Limb (tissue), 2 donors: Measurements from ENCODE around the gene MXD3.

Experiments used
- DNase-seq, 2 donors: peaks; one replicate each; pipeline ENCODE4 v3.0.0-alpha.2; 2016; ENCODE audit errors: extremely low spot score in 2 of 2

Gene MXD3

GRCh38 chr5:177303121-177303924 lies 8.4 kb downstream of the MXD3 start, which contains the start of the genes PRELID1 and RAB24:
Gene PRELID1 (plus strand): TSS chr5:177303799. CDS start chr5:177303986, 187 bp downstream.
Gene RAB24 (minus strand): TSS chr5:177303719. CDS start chr5:177303288, 431 bp downstream.
- peak; percentile 87 to 93 for DNase-seq

GRCh38 chr5:177302354-177303110 lies 9.2 kb downstream of the MXD3 start:
- no peak for DNase-seq

- no peak for DNase-seq
These were observed 10.1 kb downstream of the MXD3 start for GRCh38 chr5:177301503-177302165.

- DNase-seq = no peak
These were observed 10.7 kb downstream of the MXD3 start for GRCh38 chr5:177300951-177301350.

- peak in 1 of 2 donors; percentile 27 for DNase-seq
These were observed 11.3 kb downstream of the MXD3 start for GRCh38 chr5:177300236-177300880.

GRCh38 chr5:177299697-177300096 lies 12.0 kb downstream of the MXD3 start:
- no peak for DNase-seq

GRCh38 chr5:177297922-177298321 lies 13.8 kb downstream of the MXD3 start:
- no peak for DNase-seq

- DNase-seq = no peak
These were observed 15.1 kb downstream of the MXD3 start for GRCh38 chr5:177296581-177296980.

GRCh38 chr5:177295924-177296323 lies 15.8 kb downstream of the MXD3 start:
- no peak for DNase-seq

GRCh38 chr5:177294632-177295031 lies 17.1 kb downstream of the MXD3 start:
- DNase-seq = no peak

GRCh38 chr5:177293819-177294581 lies 17.7 kb downstream of the MXD3 start:
- DNase-seq = no peak

GRCh38 chr5:177291735-177292134 lies 20.0 kb downstream of the MXD3 start:
- no peak for DNase-seq

GRCh38 chr5:177290816-177291596 lies 20.7 kb downstream of the MXD3 start:
- DNase-seq = no peak

- no peak for DNase-seq
These were observed 23.5 kb downstream of the MXD3 start for GRCh38 chr5:177288191-177288590.

GRCh38 chr5:177276886-177277285 lies 34.8 kb downstream of the MXD3 start:
- DNase-seq = no peak

- DNase-seq = no peak
These were observed 35.8 kb downstream of the MXD3 start for GRCh38 chr5:177275883-177276282.

- DNase-seq = no peak
These were observed 40.6 kb downstream of the MXD3 start for GRCh38 chr5:177271113-177271512.

GRCh38 chr5:177270653-177271052 lies 41.0 kb downstream of the MXD3 start:
- DNase-seq = no peak

- no peak for DNase-seq
These were observed 41.7 kb downstream of the MXD3 start for GRCh38 chr5:177269976-177270375.
